AG04450 (cell line): ENCODE measurements around the gene PARD3. TPM values are rescaled to one million over a fixed set of nuclear protein-coding genes. Genes with fewer than 3 reads are reported as not detected.

ENCODE experiments used
- CTCF ChIA-PET: fragments of 300-600, 350-600 bp; formaldehyde crosslinking; extraction: SDS; loops from one replicate; lab custom pipeline; 2022; ENCODE audit warnings: antibody characterized with exemption, inconsistent platforms; lab: Charles Lee
- POLR2A ChIA-PET: fragments of 350-600 bp; formaldehyde crosslinking; extraction: SDS; loops from one replicate; lab custom pipeline; 2021; ENCODE audit warnings: antibody characterized with exemption, inconsistent platforms; lab: Yijun Ruan, JAX
- DNase-seq: peaks from one replicate; pipeline ENCODE4 v3.0.0-alpha.2; 2011; ENCODE audit warnings: low read depth, low spot score
- H3K27ac ChIP-seq: one replicate; pipeline ENCODE4 v1.5.1; 2012; ENCODE audit warnings: low read depth, low read length, control low read depth
- H3K27me3 ChIP-seq: one replicate; pipeline ENCODE4 v1.6.0; 2012; ENCODE audit warnings: low read length; ENCODE audit not compliant: control insufficient read depth, insufficient read depth
- H3K4me3 ChIP-seq: 2 replicates; pipeline ENCODE4 v1.5.1; 2011; ENCODE audit warnings: mild to moderate bottlenecking, low read depth, low read length, control low read depth
- H3K9me3 ChIP-seq: 2 replicates; pipeline ENCODE4 v1.5.1; 2012; ENCODE audit warnings: low read length; ENCODE audit not compliant: control insufficient read depth, insufficient read depth
- CTCF ChIP-seq: IDR thresholded peaks from 2 replicates; pipeline ENCODE4 v1.5.1; 2011; ENCODE audit warnings: low read depth, low read length, control low read depth, inconsistent platforms
- polyA plus RNA-seq: library from polyadenylated mRNA; depleted of rRNA; stranded (reverse); fragments of >200 nt; gene quantifications from 2 replicates; pipeline ENCODE4 v1.2.3, GENCODE V29; 2011

Gene PARD3
- polyA plus RNA-seq, 1 experiment: 43.1 TPM

- CTCF ChIA-PET: interaction anchor here (1.1 to 1.3 kb wide), 3 partner anchors 11 to 273 kb away, joined by 4 to 6 read pairs (median 4); no protein-coding TSS in a partner anchor
- Histone ChIP-seq H3K4me3 (no peak overlapping the region), H3K27ac (no peak overlapping the region), H3K9me3 (no peaks in the 10 kb centered on the region), H3K27me3 (no peaks in the 10 kb centered on the region)
- no peak for DNase-seq
- POLR2A ChIA-PET: interaction anchor here (0.8 to 1.2 kb wide), 2 partner anchors 19 to 93 kb away, joined by 3 read pairs; no protein-coding TSS in a partner anchor
- no peak for TF ChIP-seq CTCF
Observed at GRCh38 chr10:34721208-34721840, 93.8 kb downstream of the PARD3 start.

- ChIA-PET POLR2A (no interaction called here), CTCF (no interaction called here)
Observed at GRCh38 chr10:34719746-34720145, 95.3 kb downstream of the PARD3 start.

GRCh38 chr10:34719328-34719727, 95.8 kb downstream of the PARD3 start:
- no peak for DNase-seq
- ChIA-PET CTCF (interaction anchor here (0.5 kb wide), 1 partner anchor 57 kb away, joined by 3 read pairs; no protein-coding TSS in a partner anchor), POLR2A (no interaction called here)
- Histone ChIP-seq H3K27ac (no peak overlapping the region), H3K4me3 (no peak overlapping the region), H3K27me3 (no peaks in the 10 kb centered on the region), H3K9me3 (no peaks in the 10 kb centered on the region)
- no peak for TF ChIP-seq CTCF

More at GRCh38 chr10:34719746-34720145, 95.3 kb downstream of the PARD3 start:
- no peak for TF ChIP-seq CTCF
- no peaks in the 10 kb centered on the region for H3K27me3 ChIP-seq
- H3K9me3 ChIP-seq: no peaks in the 10 kb centered on the region
- no peak overlapping the region for H3K27ac ChIP-seq
- H3K4me3 ChIP-seq: no peak overlapping the region
- DNase-seq: no peak

GRCh38 chr10:34717429-34717828, 97.7 kb downstream of the PARD3 start:
- Histone ChIP-seq H3K27me3 (no peaks in the 10 kb centered on the region), H3K27ac (no peak overlapping the region), H3K9me3 (no peaks in the 10 kb centered on the region), H3K4me3 (no peak overlapping the region)
- CTCF ChIA-PET: no interaction called here
- DNase-seq: no peak
- POLR2A ChIA-PET: no interaction called here
- TF ChIP-seq CTCF: no peak

GRCh38 chr10:34716958-34717357, 98.1 kb downstream of the PARD3 start:
- Histone ChIP-seq H3K27me3 (no peaks in the 10 kb centered on the region), H3K9me3 (no peaks in the 10 kb centered on the region), H3K27ac (no peak overlapping the region), H3K4me3 (no peak overlapping the region)
- CTCF ChIA-PET: interaction anchor here (0.7 kb wide), 1 partner anchor 707 kb away, joined by 4 read pairs; no protein-coding TSS in a partner anchor
- DNase-seq: no peak
- POLR2A ChIA-PET: no interaction called here
- no peak for TF ChIP-seq CTCF
